ENCODE data around the gene VAV1. TPM values are rescaled to one million over a fixed set of nuclear protein-coding genes. Genes with fewer than 3 reads are reported as not detected.

The VAV1 gene
- total RNA-seq (2013; cell fraction: nucleolus; rRNA removed), result 110 and 115 TPM in 2 replicates
- total RNA-seq (2014; rRNA removed), result 46.4 and 50.7 TPM in 2 replicates
- total RNA-seq (2014; rRNA removed; fragmentation: Illumina TruSeq; extraction: Trizol), result 39.9 and 44.5 TPM in 2 replicates
- total RNA-seq (2021), result 65.4 and 76.8 TPM in 2 replicates
- 25.3 TPM for polyA plus RNA-seq (2011; ENCODE audit: low read depth)
- polyA plus RNA-seq (2011; rRNA removed), result 21.9 and 36.9 TPM in 2 replicates
- polyA plus RNA-seq (2011; cell fraction: cytosol; rRNA removed), result 34.2 and 36.5 TPM in 2 replicates
- 72.6 and 89.0 TPM in 2 replicates for polyA plus RNA-seq (2011; cell fraction: nucleus; rRNA removed)
- polyA plus RNA-seq (2012), result 40.7 and 41.8 TPM in 2 replicates
- polyA plus RNA-seq (2014; fragmentation: Illumina TruSeq; extraction: Trizol), result 31.2 and 47.2 TPM in 2 replicates
- polyA plus RNA-seq (2014; fragmentation: Nextera tagmentation; extraction: Ambion mirVana), result 1 to 10 TPM; 1.6 to 4.3 TPM
- polyA plus RNA-seq (2014; rRNA removed), result 48.5 and 52.7 TPM in 2 replicates
- 10 to 100 TPM; 15.0 to 15.9 TPM for polyA plus RNA-seq (2016; fragmentation: Nextera tagmentation; extraction: Ambion mirVana)
- polyA minus RNA-seq (2011; rRNA and poly(A)+ RNA removed), result 51.5 and 71.1 TPM in 2 replicates
- polyA minus RNA-seq (2011; cell fraction: cytosol; rRNA and poly(A)+ RNA removed), result 14.2 and 18.7 TPM in 2 replicates
- 61.3 and 87.1 TPM in 2 replicates for polyA minus RNA-seq (2011; cell fraction: nucleus; rRNA and poly(A)+ RNA removed)
- percentile 70 among the genes with signal in this experiment for Bru-seq, nascent RNA
- BruChase-seq, experiment 1, labeled RNA remaining after a 6-hour chase, result percentile 77 among the genes with signal in this experiment
- percentile 74 among the genes with signal in this experiment for BruChase-seq, experiment 2, labeled RNA remaining after a 2-hour chase
- long read RNA-seq, experiment 1, transcript VAV1-210 (27 exons, 2,620 nt), result major isoform, 8 of 13 reads
- long read RNA-seq, experiment 1, partial matches to known transcripts, result 3 of 13 reads
- long read RNA-seq, experiment 1, other reads (novel, unspliced or antisense), result 2 of 13 reads
- long read RNA-seq, experiment 2, transcript VAV1-210 (27 exons, 2,620 nt), result major isoform, 16 of 54 reads
- long read RNA-seq, experiment 2, partial matches to known transcripts, result 27 of 54 reads
- long read RNA-seq, experiment 2, other reads (novel, unspliced or antisense), result 11 of 54 reads

- H3K36me3 ChIP-seq (ENCODE audit: control insufficient read depth in 2 of 2, insufficient read depth in 2 of 2, low read length in 1 of 2), result no peaks in the 10 kb centered on the region
- DNase-seq (ENCODE audit: low read depth, low spot score), result peak; percentile 64
- no peaks in the 10 kb centered on the region for H4K20me1 ChIP-seq (ENCODE audit: control insufficient read depth, insufficient read depth)
- H3K9me3 ChIP-seq (replicated peaks; ENCODE audit: control insufficient read depth, insufficient read depth, low read length), result no peaks in the 10 kb centered on the region; the same call in 2 of the 3 replicates
- no TSS peak for BruUV-seq (replicated peaks)
- ChIA-PET POLR2A (interaction anchor here (0.5 to 4.3 kb wide), 23 partner anchors 10 to 1149 kb away, joined by 3 to 72 read pairs (median 4); partner anchors contain the start of genes ALKBH7, DENND1C, GPR108 and SAFB), SMC1A (ENCODE audit: uncharacterized antibody, unreplicated experiment) (interaction anchor here (0.6 to 5.0 kb wide), 16 partner anchors 9 to 256 kb away, joined by 3 to 36 read pairs (median 4); partner anchors contain the start of gene GPR108), RAD21 (ENCODE audit: unreplicated experiment) (interaction anchor here (0.5 to 8.3 kb wide), 20 partner anchors 9 to 400 kb away, joined by 3 to 98 read pairs (median 4); partner anchors contain the start of genes ALKBH7, GPR108 and ZNF557), CTCF (interaction anchor here (0.7 to 7.3 kb wide), 16 partner anchors 11 to 171 kb away, joined by 3 to 79 read pairs (median 4); partner anchors contain the start of gene GPR108)
- intact Hi-C loops (cut with micrococcal nuclease; ENCODE audit: unreplicated experiment) (loop anchor here (1.0 to 2.0 kb wide), 2 partner anchors 30 to 91 kb away; no protein-coding TSS in a partner anchor), in situ Hi-C loops (cut with MboI) (no loop called here)
- no peaks in the 10 kb centered on the region for H3K27me3 ChIP-seq (replicated peaks in 1 of 2; ENCODE audit: control insufficient read depth in 2 of 2, insufficient read depth in 2 of 2, low read length in 1 of 2)
- peaks cover 39% of the 10 kb centered on the region for H3K79me2 ChIP-seq (ENCODE audit: control insufficient read depth, insufficient read depth, low read length)
- H3K4me2 ChIP-seq (ENCODE audit: control insufficient read depth, insufficient read depth), result peak within 1 kb of the TSS; percentile 83
- peak; percentile 79 for ATAC-seq
- peak within 1 kb of the TSS; percentile 92 for H3K9ac ChIP-seq (ENCODE audit: control insufficient read depth, insufficient read depth, low read length)
- H3K4me1 ChIP-seq (ENCODE audit: control insufficient read depth, insufficient read depth, low read length), result peaks cover 22% of the 10 kb centered on the region
- FAIRE-seq, result peak; percentile 35
- 10% methylated on average over 21 of the region's 25 CpGs for WGBS (ENCODE audit: insufficient coverage, insufficient replicate concordance, low lambda C conversion rate, missing lambda C conversion rate)
- H2AFZ ChIP-seq (ENCODE audit: control insufficient read depth, low read depth, low read length), result peak within 1 kb of the TSS; percentile 73
- H3K27ac ChIP-seq (ENCODE audit: control insufficient read depth, insufficient read depth), result peak within 1 kb of the TSS; percentile 94
- H3K4me3 ChIP-seq, result peak within 1 kb of the TSS; percentile 96
- TF ChIP-seq NFYA (IDR thresholded peaks at IDR 0.05; ENCODE audit: borderline replicate concordance, low read depth, low read length) (no peak), NR2C1 (IDR thresholded peaks at IDR 0.05) (no peak), NBN (IDR thresholded peaks at IDR 0.05) (peak; percentile 66; the same call in 1 of the 2 replicates), FOS (IDR thresholded peaks at IDR 0.05; ENCODE audit: borderline replicate concordance, extremely low read depth, insufficient read length) (no peak), JUNB (IDR thresholded peaks at IDR 0.05) (no peak), ZNF687 (IDR thresholded peaks at IDR 0.05) (peak; percentile 70), SREBF2 (IDR thresholded peaks at IDR 0.05; ENCODE audit: low read length) (no peak), USF2 (IDR thresholded peaks at IDR 0.05; ENCODE audit: borderline replicate concordance, low read depth, low read length) (no peak), IKZF1 (conservative IDR thresholded peaks at IDR 0.05) (peak; percentile 10; the same call in 1 of the 2 replicates), SIX5 (IDR thresholded peaks at IDR 0.05; ENCODE audit: low read depth, low read length, severe bottlenecking) (no peak), BHLHE40 (IDR thresholded peaks at IDR 0.05; ENCODE audit: borderline replicate concordance in 1 of 2, low read depth in 2 of 2, low read length in 1 of 2) (peak; percentile 27 to 87; a peak in 2 of 4 replicates), SUZ12 (IDR thresholded peaks at IDR 0.05; ENCODE audit: unreplicated experiment) (no peak)
These were observed at the start of gene VAV1 for GRCh38 chr19:6772028-6772865. TSS of gene VAV1 (plus strand) at chr19:6772708. CDS start at chr19:6772808, 100 bp downstream.

All from GM12878 (cell line).